HCT116 (cell line): ENCODE results near the gene NFE2L3. TPM values are rescaled to one million over a fixed set of nuclear protein-coding genes. Genes with fewer than 3 reads are reported as not detected.

ENCODE experiments used
- ATAC-seq: fragments of 200-7000 bp; cut with Tn5 transposase; 2 replicates; pipeline ENCODE4 v1.9.1; 2020; ENCODE audit warnings: mild to moderate bottlenecking, moderate library complexity
- BruUV-seq: library from RNA; stranded (reverse); fragments of 400-500 nt; replicated peaks from 2 replicates; lab custom pipeline; 2021; lab: Mats Ljungman, UMichigan
- CTCF ChIA-PET: fragments of 300-600 bp; sonication (Branson Sonifier 250); formaldehyde crosslinking; loops from one replicate; lab custom pipeline; 2021; ENCODE audit warnings: antibody characterized with exemption; lab: Charles Lee
- POLR2A ChIA-PET: fragments of 300-600, 350-600 bp; sonication (Branson Sonifier 250); formaldehyde crosslinking; loops from one replicate; lab custom pipeline; 2021; ENCODE audit warnings: antibody characterized with exemption; lab: Charles Lee
- RAD21 ChIA-PET, 2 experiments: fragments of 300-600 bp; sonication (Branson Sonifier 250); formaldehyde crosslinking; loops; one replicate each; lab custom pipeline; 2023; ENCODE audit warnings: low total read pairs in 2 of 2; ENCODE audit not compliant: uncharacterized antibody in 2 of 2, unreplicated experiment in 2 of 2, low non-redundant PET in 1 of 2; lab: Charles Lee
- DNase-seq: peaks from one replicate; pipeline ENCODE4 v3.0.0-alpha.2; 2010; ENCODE audit warnings: low read depth, low spot score
- H2AFZ ChIP-seq: fragments of 200-600 bp; shearing (Covaris generic), sonication (generic); 2 replicates; pipeline ENCODE4 v1.6.1; 2017; ENCODE audit warnings: low read depth, mixed run types, mixed read lengths, antibody characterized with exemption, low read length; ENCODE audit not compliant: poor library complexity, severe bottlenecking
- H3K27ac ChIP-seq: 2 replicates; pipeline ENCODE4 v1.5.1; 2012; ENCODE audit warnings: low read depth, low read length
- H3K27me3 ChIP-seq: fragments of 200-600 bp; sonication (generic); 2 replicates; pipeline ENCODE4 v1.6.1; 2016; ENCODE audit warnings: mixed run types, low read length, mixed read lengths; ENCODE audit not compliant: insufficient read depth
- H3K36me3 ChIP-seq, 2 experiments: fragments of 200-500 bp in 1 of 2; fragments of 200-600 bp in 1 of 2; sonication (Bioruptor generic) in 1 of 2; sonication (generic) in 1 of 2; 2 replicates each; pipeline versions ENCODE4 v1.5.1 to v1.6.1; 2014 to 2016; ENCODE audit warnings: low read length in 2 of 2, inconsistent platforms in 1 of 2, mixed read lengths in 1 of 2, mixed run types in 1 of 2; ENCODE audit not compliant: insufficient read depth in 2 of 2, control insufficient read depth in 1 of 2
- H3K4me1 ChIP-seq, 2 experiments: fragments of 200-600 bp in 1 of 2; sonication (generic) in 1 of 2; 2 replicates each; pipeline versions ENCODE4 v1.5.1 to v1.6.1; 2012 to 2017; ENCODE audit warnings: low read length in 2 of 2, inconsistent platforms in 1 of 2, mild to moderate bottlenecking in 1 of 2, mixed read lengths in 1 of 2, mixed run types in 1 of 2, moderate library complexity in 1 of 2; ENCODE audit not compliant: insufficient read depth in 2 of 2, control insufficient read depth in 1 of 2
- H3K4me2 ChIP-seq: fragments of 200-600 bp; sonication (generic); 2 replicates; pipeline ENCODE4 v1.6.1; 2017; ENCODE audit warnings: mixed run types, low read length, mixed read lengths
- H3K4me3 ChIP-seq, 2 experiments: fragments of 200-600 bp in 1 of 2; sonication (generic) in 1 of 2; replicated peaks in 1 of 2; 2 replicates each; pipeline ENCODE4 v1.5.1; 2011 to 2016; ENCODE audit warnings: low read length in 2 of 2, control low read depth in 1 of 2, low read depth in 1 of 2, mild to moderate bottlenecking in 1 of 2, mixed read lengths in 1 of 2, mixed run types in 1 of 2
- H3K79me2 ChIP-seq: fragments of 200-600 bp; sonication (generic); 2 replicates; pipeline ENCODE4 v1.6.1; 2017; ENCODE audit warnings: mild to moderate bottlenecking, mixed run types, low read length, moderate library complexity, mixed read lengths; ENCODE audit not compliant: insufficient read depth
- H3K9ac ChIP-seq: fragments of 200-600 bp; sonication (generic); 2 replicates; pipeline ENCODE4 v1.6.1; 2016; ENCODE audit warnings: low read length, mixed read lengths
- H3K9me2 ChIP-seq: fragments of 200-600 bp; sonication (generic), shearing (Covaris generic); 2 replicates; pipeline ENCODE4 v1.6.1; 2017; ENCODE audit warnings: mixed run types, mild to moderate bottlenecking, moderate library complexity; ENCODE audit not compliant: insufficient read depth
- H3K9me3 ChIP-seq, 2 experiments: fragments of 200-500 bp in 1 of 2; fragments of 200-600 bp in 1 of 2; sonication (Bioruptor generic) in 1 of 2; sonication (generic) in 1 of 2; 2 replicates each; pipeline ENCODE4 v1.6.1; 2014 to 2017; ENCODE audit warnings: low read length in 2 of 2, mixed read lengths in 2 of 2, inconsistent platforms in 1 of 2, low read depth in 1 of 2, mild to moderate bottlenecking in 1 of 2, mixed run types in 1 of 2, moderate library complexity in 1 of 2; ENCODE audit not compliant: control insufficient read depth in 1 of 2, insufficient read depth in 1 of 2
- H4K20me1 ChIP-seq: fragments of 200-600 bp; sonication (generic), shearing (Covaris generic); 2 replicates; pipeline ENCODE4 v1.6.1; 2017; ENCODE audit warnings: mixed run types, mild to moderate bottlenecking, moderate library complexity; ENCODE audit not compliant: insufficient read depth
- CBX3 ChIP-seq: IDR thresholded peaks from 2 replicates; pipeline ENCODE4 v1.6.1; 2012; ENCODE audit warnings: low read depth
- CEBPB ChIP-seq: IDR thresholded peaks from 2 replicates; pipeline ENCODE4 v1.6.1; 2012; ENCODE audit warnings: low read depth
- EGR1 ChIP-seq: IDR thresholded peaks from 2 replicates; pipeline ENCODE4 v1.6.1; 2012; ENCODE audit warnings: low read depth
- EZH2 ChIP-seq: fragments of 200-600 bp; sonication (generic); IDR thresholded peaks from 2 replicates; pipeline ENCODE4 v1.6.1; 2017; ENCODE audit warnings: antibody characterized with exemption, mixed run types
- JUND ChIP-seq: IDR thresholded peaks from 2 replicates; pipeline ENCODE4 v1.6.1; 2012
- MAX ChIP-seq: IDR thresholded peaks from 2 replicates; pipeline ENCODE4 v1.6.1; 2012
- POLR2A ChIP-seq: IDR thresholded peaks from 2 replicates; pipeline ENCODE4 v1.7.0; 2011; ENCODE audit warnings: borderline replicate concordance; ENCODE audit not compliant: insufficient read depth, insufficient read length; ENCODE audit errors: extremely low read depth
- RAD21 ChIP-seq: IDR thresholded peaks from 2 replicates; pipeline ENCODE4 v1.6.1; 2012; ENCODE audit warnings: low read depth, mild to moderate bottlenecking
- SRF ChIP-seq: IDR thresholded peaks from 2 replicates; pipeline ENCODE4 v1.6.1; 2012; ENCODE audit warnings: low read depth
- TCF7L2 ChIP-seq: IDR thresholded peaks from 2 replicates; pipeline ENCODE4 v1.7.0; 2011; ENCODE audit warnings: borderline replicate concordance, inconsistent platforms; ENCODE audit not compliant: insufficient read depth, insufficient read length; ENCODE audit errors: extremely low read depth
- YY1 ChIP-seq: IDR thresholded peaks from 2 replicates; pipeline ENCODE4 v1.6.1; 2011; ENCODE audit warnings: low read length, low read depth, moderate library complexity, mild to moderate bottlenecking; ENCODE audit not compliant: insufficient replicate concordance; ENCODE audit errors: extremely low read depth
- ZBTB33 ChIP-seq: IDR thresholded peaks from 2 replicates; pipeline ENCODE4 v1.6.1; 2011; ENCODE audit warnings: mild to moderate bottlenecking, low read length, moderate library complexity; ENCODE audit not compliant: insufficient replicate concordance; ENCODE audit errors: extremely low read depth
- ZFX ChIP-seq: fragments of 450-650 bp; IDR thresholded peaks from 2 replicates; pipeline ENCODE4 v1.6.1; 2017
- intact Hi-C: fragments of 100-400 bp; cut with micrococcal nuclease; formaldehyde crosslinking; loops from 2 replicates; pipeline ENCODE4 v1.10.0; 2022
- total RNA-seq: library from RNA; stranded (reverse); gene quantifications from one replicate; pipeline ENCODE4 v1.2.1, GENCODE V29; 2021; ENCODE audit not compliant: unreplicated experiment
- TF ChIP-seq, protein P1 (sequence below): IDR thresholded peaks from 2 replicates; pipeline ENCODE4 v1.6.1; 2012; ENCODE audit warnings: low read depth
- TF ChIP-seq, protein P2 (sequence below): IDR thresholded peaks from 2 replicates; pipeline ENCODE4 v1.6.1; 2012
- TF ChIP-seq, protein P3 (sequence below), 3 experiments: fragments of 200-600 bp in 1 of 3; sonication (generic) in 1 of 3; IDR thresholded peaks in 2 of 3; conservative IDR thresholded peaks in 1 of 3; 2 replicates each; pipeline ENCODE4 v1.5.1; 2012 to 2017; ENCODE audit warnings: low read depth in 2 of 3, low read length in 2 of 3, antibody characterized with exemption in 1 of 3, borderline replicate concordance in 1 of 3, control low read depth in 1 of 3, mild to moderate bottlenecking in 1 of 3, mixed read lengths in 1 of 3, mixed run types in 1 of 3, moderate library complexity in 1 of 3; ENCODE audit not compliant: insufficient read depth in 1 of 3

NFE2L3 gene
- total RNA-seq, 1 experiment from 2014 or later: 27.0 TPM

DNA sequence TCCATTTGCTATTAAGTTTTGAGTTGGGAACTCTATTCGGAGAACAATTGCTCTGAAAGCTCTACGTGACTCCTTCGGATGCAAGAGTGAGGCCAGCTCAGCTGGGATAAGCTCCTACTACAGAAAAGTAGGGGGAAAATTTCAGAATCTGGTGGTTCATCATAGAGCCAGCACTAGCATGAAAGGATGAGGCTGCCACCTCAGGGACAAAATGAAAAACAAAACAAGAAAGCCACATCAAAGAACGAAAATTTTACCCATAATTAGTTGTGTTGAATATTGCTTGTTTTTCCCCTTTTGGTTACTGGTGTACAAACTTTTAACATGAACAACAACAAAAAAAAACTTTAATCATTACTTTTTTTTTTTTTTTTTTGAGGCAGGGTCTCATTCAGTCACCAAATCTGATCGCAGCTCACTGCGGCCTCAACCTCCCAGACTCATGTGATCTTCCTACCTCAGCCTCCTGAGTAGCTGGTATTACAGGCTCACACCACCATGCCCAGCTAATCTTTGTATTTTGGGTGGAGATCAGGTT is 39.7 kb upstream of the NFE2L3 start:
- H3K4me2 ChIP-seq: no peak overlapping the region
- ATAC-seq: no peak
- intact Hi-C loops: no loop called here
- no peaks in the 10 kb centered on the region for H3K79me2 ChIP-seq
- H3K27ac ChIP-seq: no peak overlapping the region
- ChIA-PET POLR2A (no interaction called here), RAD21 (no interaction called here), CTCF (interaction anchor here (1.1 to 1.4 kb wide), 2 partner anchors 21 kb away, joined by 3 to 4 read pairs; no protein-coding TSS in a partner anchor)
- H4K20me1 ChIP-seq: no peaks in the 10 kb centered on the region
- no peak overlapping the region for H3K4me3 ChIP-seq
- H2AFZ ChIP-seq: no peak overlapping the region
- no peak for DNase-seq
- TF ChIP-seq, protein P1, sequence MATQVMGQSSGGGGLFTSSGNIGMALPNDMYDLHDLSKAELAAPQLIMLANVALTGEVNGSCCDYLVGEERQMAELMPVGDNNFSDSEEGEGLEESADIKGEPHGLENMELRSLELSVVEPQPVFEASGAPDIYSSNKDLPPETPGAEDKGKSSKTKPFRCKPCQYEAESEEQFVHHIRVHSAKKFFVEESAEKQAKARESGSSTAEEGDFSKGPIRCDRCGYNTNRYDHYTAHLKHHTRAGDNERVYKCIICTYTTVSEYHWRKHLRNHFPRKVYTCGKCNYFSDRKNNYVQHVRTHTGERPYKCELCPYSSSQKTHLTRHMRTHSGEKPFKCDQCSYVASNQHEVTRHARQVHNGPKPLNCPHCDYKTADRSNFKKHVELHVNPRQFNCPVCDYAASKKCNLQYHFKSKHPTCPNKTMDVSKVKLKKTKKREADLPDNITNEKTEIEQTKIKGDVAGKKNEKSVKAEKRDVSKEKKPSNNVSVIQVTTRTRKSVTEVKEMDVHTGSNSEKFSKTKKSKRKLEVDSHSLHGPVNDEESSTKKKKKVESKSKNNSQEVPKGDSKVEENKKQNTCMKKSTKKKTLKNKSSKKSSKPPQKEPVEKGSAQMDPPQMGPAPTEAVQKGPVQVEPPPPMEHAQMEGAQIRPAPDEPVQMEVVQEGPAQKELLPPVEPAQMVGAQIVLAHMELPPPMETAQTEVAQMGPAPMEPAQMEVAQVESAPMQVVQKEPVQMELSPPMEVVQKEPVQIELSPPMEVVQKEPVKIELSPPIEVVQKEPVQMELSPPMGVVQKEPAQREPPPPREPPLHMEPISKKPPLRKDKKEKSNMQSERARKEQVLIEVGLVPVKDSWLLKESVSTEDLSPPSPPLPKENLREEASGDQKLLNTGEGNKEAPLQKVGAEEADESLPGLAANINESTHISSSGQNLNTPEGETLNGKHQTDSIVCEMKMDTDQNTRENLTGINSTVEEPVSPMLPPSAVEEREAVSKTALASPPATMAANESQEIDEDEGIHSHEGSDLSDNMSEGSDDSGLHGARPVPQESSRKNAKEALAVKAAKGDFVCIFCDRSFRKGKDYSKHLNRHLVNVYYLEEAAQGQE: no peak
- TF ChIP-seq MAX (no peak), ZFX (no peak), RAD21 (no peak), CEBPB (no peak), EZH2 (no peak), EGR1 (no peak), JUND (no peak), POLR2A (no peak), CBX3 (no peak), TCF7L2 (no peak), SRF (no peak), YY1 (no peak), ZBTB33 (no peak)
- TF ChIP-seq, protein P2, sequence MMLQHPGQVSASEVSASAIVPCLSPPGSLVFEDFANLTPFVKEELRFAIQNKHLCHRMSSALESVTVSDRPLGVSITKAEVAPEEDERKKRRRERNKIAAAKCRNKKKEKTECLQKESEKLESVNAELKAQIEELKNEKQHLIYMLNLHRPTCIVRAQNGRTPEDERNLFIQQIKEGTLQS: no peak
- TF ChIP-seq, protein P3, sequence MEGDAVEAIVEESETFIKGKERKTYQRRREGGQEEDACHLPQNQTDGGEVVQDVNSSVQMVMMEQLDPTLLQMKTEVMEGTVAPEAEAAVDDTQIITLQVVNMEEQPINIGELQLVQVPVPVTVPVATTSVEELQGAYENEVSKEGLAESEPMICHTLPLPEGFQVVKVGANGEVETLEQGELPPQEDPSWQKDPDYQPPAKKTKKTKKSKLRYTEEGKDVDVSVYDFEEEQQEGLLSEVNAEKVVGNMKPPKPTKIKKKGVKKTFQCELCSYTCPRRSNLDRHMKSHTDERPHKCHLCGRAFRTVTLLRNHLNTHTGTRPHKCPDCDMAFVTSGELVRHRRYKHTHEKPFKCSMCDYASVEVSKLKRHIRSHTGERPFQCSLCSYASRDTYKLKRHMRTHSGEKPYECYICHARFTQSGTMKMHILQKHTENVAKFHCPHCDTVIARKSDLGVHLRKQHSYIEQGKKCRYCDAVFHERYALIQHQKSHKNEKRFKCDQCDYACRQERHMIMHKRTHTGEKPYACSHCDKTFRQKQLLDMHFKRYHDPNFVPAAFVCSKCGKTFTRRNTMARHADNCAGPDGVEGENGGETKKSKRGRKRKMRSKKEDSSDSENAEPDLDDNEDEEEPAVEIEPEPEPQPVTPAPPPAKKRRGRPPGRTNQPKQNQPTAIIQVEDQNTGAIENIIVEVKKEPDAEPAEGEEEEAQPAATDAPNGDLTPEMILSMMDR (IDR thresholded peaks at IDR 0.05 in 2 of 3, conservative IDR thresholded peaks at IDR 0.05 in 1 of 3; ENCODE audit: borderline replicate concordance in 1 of 3, insufficient read depth in 1 of 3, low read depth in 2 of 3, low read length in 2 of 3): no peak
- H3K9me2 ChIP-seq: no peaks in the 10 kb centered on the region
- H3K27me3 ChIP-seq: no peaks in the 10 kb centered on the region
- H3K4me1 ChIP-seq: no peaks in the 10 kb centered on the region
- no peak overlapping the region for H3K9ac ChIP-seq
- H3K9me3 ChIP-seq: no peaks in the 10 kb centered on the region
- no peaks in the 10 kb centered on the region for H3K36me3 ChIP-seq
- no TSS peak for BruUV-seq
